ENCODE results near the gene BBS9. TPM values are rescaled to one million over a fixed set of nuclear protein-coding genes. Genes with fewer than 3 reads are reported as not detected.

Gene BBS9
- total and polyA plus RNA-seq, 2 donors from 2014 or later = 9.0 to 23.4 TPM

GRCh38 chr7:33558549-33559323 is 429.4 kb downstream of the BBS9 start:
- Histone ChIP-seq H3K27ac (ENCODE audit: low read depth in 2 of 2, low read length in 2 of 2) (no peak overlapping the region), H3K27me3 (ENCODE audit: control insufficient read depth, insufficient read depth, low read length) (no peaks in the 10 kb centered on the region), H3K9me3 (ENCODE audit: control insufficient read depth in 2 of 3, insufficient read depth in 1 of 3, low read length in 3 of 3) (no peaks in the 10 kb centered on the region), H3K4me1 (ENCODE audit: control insufficient read depth in 2 of 3, insufficient read depth in 2 of 3, low read depth in 1 of 3, low read length in 3 of 3) (no peaks in the 10 kb centered on the region), H3K4me3 (ENCODE audit: low read length in 3 of 3) (no peak overlapping the region), H3K36me3 (ENCODE audit: control insufficient read depth in 2 of 3, insufficient read depth in 3 of 3, low read length in 3 of 3) (no peaks in the 10 kb centered on the region), H3K9ac (ENCODE audit: low read length in 3 of 3) (no peak overlapping the region)
- TF ChIP-seq CTCF (IDR thresholded peaks at IDR 0.05; ENCODE audit: borderline replicate concordance, extremely low read depth, insufficient read depth) = no peak
- DNase-seq = no peak
- intact Hi-C loops (cut with DNase I) = no loop called here
- FAIRE-seq = no peak

- TF ChIP-seq CTCF (IDR thresholded peaks at IDR 0.05; ENCODE audit: borderline replicate concordance, extremely low read depth, insufficient read depth) = no peak
- no peak for FAIRE-seq
Observed at GRCh38 chr7:33559324-33559710, 430.0 kb downstream of the BBS9 start.

GRCh38 chr7:33562996-33563395 is 433.6 kb downstream of the BBS9 start:
- no peak for TF ChIP-seq CTCF (IDR thresholded peaks at IDR 0.05; ENCODE audit: borderline replicate concordance, extremely low read depth, insufficient read depth)
- H3K27ac ChIP-seq (ENCODE audit: low read depth in 2 of 2, low read length in 2 of 2) = no peak overlapping the region
- no peaks in the 10 kb centered on the region for H3K4me1 ChIP-seq (ENCODE audit: control insufficient read depth in 2 of 3, insufficient read depth in 2 of 3, low read depth in 1 of 3, low read length in 3 of 3)
- no peaks in the 10 kb centered on the region for H3K27me3 ChIP-seq (ENCODE audit: control insufficient read depth, insufficient read depth, low read length)
- H3K36me3 ChIP-seq (ENCODE audit: control insufficient read depth in 2 of 3, insufficient read depth in 3 of 3, low read length in 3 of 3) = no peaks in the 10 kb centered on the region
- no peaks in the 10 kb centered on the region for H3K9me3 ChIP-seq (ENCODE audit: control insufficient read depth in 2 of 3, insufficient read depth in 1 of 3, low read length in 3 of 3)
- intact Hi-C loops (cut with DNase I) = no loop called here
- H3K9ac ChIP-seq (ENCODE audit: low read length in 3 of 3) = no peak overlapping the region
- DNase-seq (peak in 2 of 5 donors; percentile 27 to 38), FAIRE-seq (no peak)
- no peak overlapping the region for H3K4me3 ChIP-seq (ENCODE audit: low read length in 3 of 3)

More at GRCh38 chr7:33559324-33559710, 430.0 kb downstream of the BBS9 start:
- Histone ChIP-seq H3K4me1 (ENCODE audit: control insufficient read depth in 2 of 3, insufficient read depth in 2 of 3, low read depth in 1 of 3, low read length in 3 of 3) (no peaks in the 10 kb centered on the region), H3K4me3 (ENCODE audit: low read length in 3 of 3) (no peak overlapping the region), H3K36me3 (ENCODE audit: control insufficient read depth in 2 of 3, insufficient read depth in 3 of 3, low read length in 3 of 3) (no peaks in the 10 kb centered on the region), H3K27ac (ENCODE audit: low read depth in 2 of 2, low read length in 2 of 2) (no peak overlapping the region), H3K9me3 (ENCODE audit: control insufficient read depth in 2 of 3, insufficient read depth in 1 of 3, low read length in 3 of 3) (no peaks in the 10 kb centered on the region), H3K27me3 (ENCODE audit: control insufficient read depth, insufficient read depth, low read length) (no peaks in the 10 kb centered on the region), H3K9ac (ENCODE audit: low read length in 3 of 3) (no peak overlapping the region)
- intact Hi-C loops (cut with DNase I) = no loop called here
- DNase-seq = no peak

All from kidney (tissue), 14 donors.